Ectodermal cell (in vitro differentiated cells): ENCODE data around the gene KRTAP17-1.

Source experiments
- H3K27ac ChIP-seq: 2 replicates; pipeline ENCODE4 v1.7.0; 2013; ENCODE audit warnings: mild to moderate bottlenecking, low read depth, low read length; ENCODE audit not compliant: insufficient read depth, poor library complexity, severe bottlenecking
- H3K27me3 ChIP-seq: 2 replicates; pipeline ENCODE4 v1.7.0; 2013; ENCODE audit warnings: mild to moderate bottlenecking, low read length; ENCODE audit not compliant: insufficient read depth, control insufficient read depth, poor library complexity, severe bottlenecking
- H3K36me3 ChIP-seq: one replicate; pipeline ENCODE4 v1.7.0; 2013; ENCODE audit warnings: low read length; ENCODE audit not compliant: control insufficient read depth, insufficient read depth
- H3K4me1 ChIP-seq: one replicate; pipeline ENCODE4 v1.7.0; 2013; ENCODE audit warnings: low read length; ENCODE audit not compliant: control insufficient read depth, insufficient read depth
- H3K4me3 ChIP-seq: 2 replicates; pipeline ENCODE4 v1.7.0; 2013; ENCODE audit warnings: low read depth, low read length, control low read depth; ENCODE audit not compliant: insufficient read depth
- H3K9me3 ChIP-seq: 2 replicates; pipeline ENCODE4 v1.7.0; 2013; ENCODE audit warnings: mild to moderate bottlenecking, low read length, moderate library complexity; ENCODE audit not compliant: control insufficient read depth
- WGBS, 2 experiments: methylation state at CpG; one replicate each; pipeline ENCODE4 v1.1.7; 2013; ENCODE audit warnings: missing lambda C conversion rate in 2 of 2; 5-methylcytosine and 5-hydroxymethylcytosine counted together

KRTAP17-1 gene

DNA sequence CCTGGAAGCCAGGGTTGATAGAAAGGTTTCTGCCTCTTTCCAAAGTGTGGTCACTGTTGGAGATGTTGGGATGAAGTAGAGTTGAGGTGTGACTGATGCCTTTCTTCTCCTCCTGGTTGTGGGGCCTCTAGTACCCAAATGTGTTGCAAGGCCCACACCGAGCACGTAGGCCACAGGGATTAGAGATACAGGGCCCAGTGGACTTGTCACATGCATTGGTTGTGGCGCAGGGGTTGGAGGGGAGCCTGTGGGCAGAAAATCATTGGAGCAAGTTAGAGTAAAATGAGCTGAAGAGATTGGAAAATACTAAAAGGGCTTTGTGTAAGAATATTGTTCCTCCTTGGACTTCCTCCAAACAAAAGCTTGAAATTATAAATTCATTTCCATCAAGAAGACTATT, 30.5 kb upstream of the KRTAP17-1 start:
- 97 to 98% methylated on average over 3 of the region's 3 CpGs for WGBS, 2 experiments
- no peaks in the 10 kb centered on the region for H3K4me1 ChIP-seq
- H3K36me3 ChIP-seq: no peaks in the 10 kb centered on the region
- H3K9me3 ChIP-seq: no peaks in the 10 kb centered on the region
- no peak overlapping the region for H3K4me3 ChIP-seq
- no peak overlapping the region for H3K27ac ChIP-seq
- H3K27me3 ChIP-seq: no peaks in the 10 kb centered on the region

DNA sequence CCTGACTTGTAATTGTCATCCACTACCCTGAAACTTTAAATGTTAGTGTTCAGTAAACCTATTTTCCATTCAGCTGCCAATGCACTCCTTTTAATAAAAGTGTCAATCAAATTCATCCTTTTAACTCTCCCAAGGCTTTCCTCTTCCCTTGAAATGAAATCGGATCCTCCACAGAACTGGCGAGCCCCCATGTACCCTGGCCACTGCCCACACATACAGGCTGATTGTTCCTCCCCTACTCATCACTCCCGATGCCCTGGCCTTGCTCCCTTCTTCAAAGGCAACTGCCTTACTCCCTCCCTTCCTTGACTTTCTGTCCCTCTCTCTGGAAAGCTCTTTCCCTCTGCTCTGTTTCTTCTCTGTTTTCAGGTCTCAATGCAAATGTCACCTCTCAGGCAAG, 27.5 kb upstream of the KRTAP17-1 start:
- H3K4me1 ChIP-seq: no peaks in the 10 kb centered on the region
- H3K27ac ChIP-seq: no peak overlapping the region
- H3K36me3 ChIP-seq: no peaks in the 10 kb centered on the region
- no peaks in the 10 kb centered on the region for H3K9me3 ChIP-seq
- no peaks in the 10 kb centered on the region for H3K27me3 ChIP-seq
- no peak overlapping the region for H3K4me3 ChIP-seq
- WGBS, 2 experiments: 82 to 89% methylated on average over 3 of the region's 3 CpGs

- 90 to 91% methylated on average over 7 of the region's 7 CpGs for WGBS, 2 experiments
- H3K27ac ChIP-seq: no peak overlapping the region
- H3K9me3 ChIP-seq: no peaks in the 10 kb centered on the region
Observed at GRCh38 chr17:41340934-41341861, 25.7 kb upstream of the KRTAP17-1 start.

GRCh38 chr17:41340494-41340893, 25.0 kb upstream of the KRTAP17-1 start:
- no peaks in the 10 kb centered on the region for H3K36me3 ChIP-seq
- no peaks in the 10 kb centered on the region for H3K9me3 ChIP-seq
- H3K27me3 ChIP-seq: no peaks in the 10 kb centered on the region
- no peak overlapping the region for H3K4me3 ChIP-seq
- no peaks in the 10 kb centered on the region for H3K4me1 ChIP-seq
- 70 to 73% methylated on average over 2 to 3 of the region's 3 CpGs for WGBS, 2 experiments
- no peak overlapping the region for H3K27ac ChIP-seq

More at GRCh38 chr17:41340934-41341861, 25.7 kb upstream of the KRTAP17-1 start:
- H3K4me3 ChIP-seq: no peak overlapping the region
- no peaks in the 10 kb centered on the region for H3K27me3 ChIP-seq
- H3K36me3 ChIP-seq: no peaks in the 10 kb centered on the region
- H3K4me1 ChIP-seq: no peaks in the 10 kb centered on the region

GRCh38 chr17:41339571-41340172, 24.2 kb upstream of the KRTAP17-1 start:
- H3K36me3 ChIP-seq: no peaks in the 10 kb centered on the region
- H3K27me3 ChIP-seq: no peaks in the 10 kb centered on the region
- no peaks in the 10 kb centered on the region for H3K9me3 ChIP-seq
- WGBS, 2 experiments: 77 to 85% methylated on average over 2 of the region's 2 CpGs
- H3K4me3 ChIP-seq: no peak overlapping the region
- H3K27ac ChIP-seq: no peak overlapping the region
- no peaks in the 10 kb centered on the region for H3K4me1 ChIP-seq

DNA sequence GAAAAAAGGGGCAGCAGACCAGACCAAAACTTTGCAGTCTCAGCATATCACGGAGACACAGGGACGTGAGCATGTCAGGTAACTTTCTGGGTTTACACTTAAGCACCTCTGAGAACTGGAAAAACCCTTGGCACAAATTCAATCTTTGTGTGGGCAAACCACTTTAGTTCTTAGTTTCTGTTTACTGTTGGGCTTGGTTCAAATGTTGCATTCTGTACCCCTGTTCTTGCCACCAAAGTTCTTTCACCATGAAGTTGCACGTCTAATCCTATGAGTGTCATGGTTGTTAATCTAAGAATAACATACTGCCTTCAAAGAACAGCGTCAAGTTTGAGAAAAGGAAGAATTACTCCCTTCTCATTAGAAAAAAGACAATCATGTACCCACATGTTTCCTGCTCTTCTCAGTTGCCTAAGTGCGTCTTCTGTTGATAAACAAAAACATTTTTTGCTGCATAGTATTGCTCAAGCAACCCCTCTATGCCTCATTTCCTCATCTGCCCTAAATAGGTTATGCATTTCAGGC, 23.5 kb upstream of the KRTAP17-1 start:
- Histone ChIP-seq H3K27ac (no peak overlapping the region), H3K4me1 (no peaks in the 10 kb centered on the region), H3K36me3 (no peaks in the 10 kb centered on the region), H3K4me3 (no peak overlapping the region), H3K27me3 (no peaks in the 10 kb centered on the region), H3K9me3 (no peaks in the 10 kb centered on the region)
- 92 to 94% methylated on average over 5 of the region's 5 CpGs for WGBS, 2 experiments

DNA sequence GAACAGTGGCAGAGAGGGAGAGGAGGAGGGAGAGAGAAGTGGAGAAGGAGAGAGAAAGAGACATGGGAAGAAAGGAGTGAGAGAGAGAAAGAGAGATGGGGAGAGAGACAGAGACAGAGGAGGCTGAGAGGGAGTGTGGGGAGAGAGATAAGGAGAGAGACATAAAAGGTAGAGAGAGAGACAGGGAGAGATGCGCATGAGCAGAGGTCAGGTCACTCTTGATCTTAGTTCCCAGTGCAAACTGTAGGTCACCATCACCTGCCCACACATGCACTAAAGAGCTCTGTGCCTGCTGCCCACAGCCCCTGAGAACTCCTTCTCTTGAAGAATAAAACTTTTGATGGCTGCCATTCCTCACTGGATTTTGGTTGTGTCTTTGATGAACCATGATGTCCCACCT, 20.2 kb upstream of the KRTAP17-1 start:
- Histone ChIP-seq H3K9me3 (no peaks in the 10 kb centered on the region), H3K4me3 (no peak overlapping the region), H3K27me3 (no peaks in the 10 kb centered on the region), H3K27ac (no peak overlapping the region), H3K36me3 (no peaks in the 10 kb centered on the region), H3K4me1 (no peaks in the 10 kb centered on the region)
- WGBS, 2 experiments: 92 to 97% methylated on average over 1 of the region's 1 CpG

- 74 to 79% methylated on average over 6 of the region's 6 CpGs for WGBS, 2 experiments
- Histone ChIP-seq H3K4me3 (no peak overlapping the region), H3K4me1 (no peaks in the 10 kb centered on the region), H3K36me3 (no peaks in the 10 kb centered on the region), H3K27me3 (no peaks in the 10 kb centered on the region), H3K27ac (no peak overlapping the region), H3K9me3 (no peaks in the 10 kb centered on the region)
Observed at GRCh38 chr17:41334385-41335305, 19.1 kb upstream of the KRTAP17-1 start.

- WGBS, 2 experiments: 93 to 97% methylated on average over 3 of the region's 3 CpGs
- Histone ChIP-seq H3K27ac (no peak overlapping the region), H3K9me3 (no peaks in the 10 kb centered on the region), H3K27me3 (no peaks in the 10 kb centered on the region), H3K36me3 (no peaks in the 10 kb centered on the region), H3K4me1 (no peaks in the 10 kb centered on the region), H3K4me3 (no peak overlapping the region)
Observed at GRCh38 chr17:41333836-41334235, 18.3 kb upstream of the KRTAP17-1 start.
